PFSK-1 (cell line): ENCODE results near the gene SCN2B.

Experiments
- FOXP2 ChIP-seq: optimal IDR thresholded peaks from 2 replicates; pipeline ENCODE3; 2011; ENCODE audit warnings: borderline replicate concordance, control low read depth, inconsistent platforms; ENCODE audit not compliant: insufficient read depth; ENCODE audit errors: extremely low read length, extremely low read depth
- POLR2AphosphoS5 ChIP-seq: IDR thresholded peaks from 2 replicates; pipeline ENCODE4 v1.6.1; 2012; ENCODE audit warnings: low read depth, mild to moderate bottlenecking, control low read depth, low read length, moderate library complexity
- SIN3A ChIP-seq: IDR thresholded peaks from 2 replicates; pipeline ENCODE4 v1.6.1; 2012; ENCODE audit warnings: mild to moderate bottlenecking, low read length, moderate library complexity, borderline replicate concordance; ENCODE audit not compliant: insufficient read depth
- TAF1 ChIP-seq: IDR thresholded peaks from 2 replicates; pipeline ENCODE4 v1.6.1; 2012; ENCODE audit warnings: low read length, control low read depth, borderline replicate concordance; ENCODE audit not compliant: insufficient read depth
- TF ChIP-seq, protein P1 (sequence below), 2 experiments: IDR thresholded peaks; 2 replicates each; pipeline versions ENCODE4 v1.6.1 to v1.8.0; 2011 to 2012; ENCODE audit warnings: low read depth in 2 of 2, low read length in 2 of 2, control low read depth in 1 of 2, inconsistent platforms in 1 of 2, mild to moderate bottlenecking in 1 of 2, moderate library complexity in 1 of 2; ENCODE audit not compliant: insufficient read depth in 1 of 2

SCN2B gene

DNA sequence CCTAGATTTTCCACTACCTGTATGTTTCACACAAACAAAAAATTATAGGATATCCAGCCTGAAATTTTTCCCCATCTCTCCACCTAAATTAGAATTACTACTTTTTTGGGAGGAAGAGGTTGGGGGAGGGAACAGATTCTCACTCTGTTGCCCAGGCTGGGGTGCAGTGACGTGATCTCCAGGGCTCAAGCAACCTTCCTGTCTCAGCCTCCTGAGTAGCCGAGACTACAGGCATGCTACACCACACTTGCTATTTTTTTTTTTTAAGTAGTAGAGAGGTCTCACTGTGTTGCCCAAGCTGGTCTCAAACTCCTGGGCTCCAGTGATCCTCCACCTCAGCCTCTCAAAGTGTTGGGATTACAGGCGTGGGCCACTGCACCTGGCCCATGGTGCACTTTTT, 38.8 kb upstream of the SCN2B start:
- TF ChIP-seq, protein P1, sequence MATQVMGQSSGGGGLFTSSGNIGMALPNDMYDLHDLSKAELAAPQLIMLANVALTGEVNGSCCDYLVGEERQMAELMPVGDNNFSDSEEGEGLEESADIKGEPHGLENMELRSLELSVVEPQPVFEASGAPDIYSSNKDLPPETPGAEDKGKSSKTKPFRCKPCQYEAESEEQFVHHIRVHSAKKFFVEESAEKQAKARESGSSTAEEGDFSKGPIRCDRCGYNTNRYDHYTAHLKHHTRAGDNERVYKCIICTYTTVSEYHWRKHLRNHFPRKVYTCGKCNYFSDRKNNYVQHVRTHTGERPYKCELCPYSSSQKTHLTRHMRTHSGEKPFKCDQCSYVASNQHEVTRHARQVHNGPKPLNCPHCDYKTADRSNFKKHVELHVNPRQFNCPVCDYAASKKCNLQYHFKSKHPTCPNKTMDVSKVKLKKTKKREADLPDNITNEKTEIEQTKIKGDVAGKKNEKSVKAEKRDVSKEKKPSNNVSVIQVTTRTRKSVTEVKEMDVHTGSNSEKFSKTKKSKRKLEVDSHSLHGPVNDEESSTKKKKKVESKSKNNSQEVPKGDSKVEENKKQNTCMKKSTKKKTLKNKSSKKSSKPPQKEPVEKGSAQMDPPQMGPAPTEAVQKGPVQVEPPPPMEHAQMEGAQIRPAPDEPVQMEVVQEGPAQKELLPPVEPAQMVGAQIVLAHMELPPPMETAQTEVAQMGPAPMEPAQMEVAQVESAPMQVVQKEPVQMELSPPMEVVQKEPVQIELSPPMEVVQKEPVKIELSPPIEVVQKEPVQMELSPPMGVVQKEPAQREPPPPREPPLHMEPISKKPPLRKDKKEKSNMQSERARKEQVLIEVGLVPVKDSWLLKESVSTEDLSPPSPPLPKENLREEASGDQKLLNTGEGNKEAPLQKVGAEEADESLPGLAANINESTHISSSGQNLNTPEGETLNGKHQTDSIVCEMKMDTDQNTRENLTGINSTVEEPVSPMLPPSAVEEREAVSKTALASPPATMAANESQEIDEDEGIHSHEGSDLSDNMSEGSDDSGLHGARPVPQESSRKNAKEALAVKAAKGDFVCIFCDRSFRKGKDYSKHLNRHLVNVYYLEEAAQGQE (IDR thresholded peaks at IDR 0.05; ENCODE audit: insufficient read depth in 1 of 2, low read depth in 2 of 2, low read length in 2 of 2), result no peak
- no peak for TF ChIP-seq POLR2AphosphoS5
- no peak for TF ChIP-seq SIN3A
- TF ChIP-seq FOXP2, result no peak
- no peak for TF ChIP-seq TAF1

DNA sequence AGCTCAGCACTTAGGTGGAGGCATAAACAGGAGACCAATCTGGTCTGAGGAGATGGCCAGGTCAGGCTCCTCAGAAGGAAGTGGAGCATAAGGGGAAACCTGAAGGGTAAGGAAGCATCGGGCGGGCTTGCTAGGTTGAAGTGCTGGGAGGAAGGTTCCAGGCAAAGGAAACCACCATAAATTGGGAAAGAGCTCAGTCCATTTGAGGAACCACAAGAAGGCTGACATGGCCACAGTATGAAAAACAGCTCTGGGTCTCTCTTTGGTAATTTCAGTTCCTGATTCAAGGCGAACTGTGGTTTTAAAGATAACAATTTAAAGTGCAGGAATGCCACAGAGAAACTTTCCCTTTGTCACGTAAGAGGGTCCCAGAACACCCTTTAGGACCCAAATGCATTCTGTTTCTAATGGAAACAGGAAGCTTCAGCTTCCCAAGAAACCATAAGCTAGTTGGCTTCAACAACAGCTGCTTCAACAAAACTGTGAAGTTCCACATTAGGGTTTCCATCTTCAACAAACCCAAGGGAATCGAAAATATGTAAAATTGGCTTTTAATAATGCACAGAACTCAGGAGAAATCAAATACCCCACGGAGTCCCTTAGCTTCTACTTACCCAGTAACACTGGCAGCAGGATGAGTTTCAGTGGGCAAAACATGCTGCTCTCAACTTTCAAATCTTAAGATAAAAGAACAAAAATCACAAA, 37.9 kb upstream of the SCN2B start:
- TF ChIP-seq, protein P1 (IDR thresholded peaks at IDR 0.05; ENCODE audit: insufficient read depth in 1 of 2, low read depth in 2 of 2, low read length in 2 of 2), result no peak
- TF ChIP-seq SIN3A (no peak), FOXP2 (no peak), TAF1 (no peak), POLR2AphosphoS5 (no peak)

DNA sequence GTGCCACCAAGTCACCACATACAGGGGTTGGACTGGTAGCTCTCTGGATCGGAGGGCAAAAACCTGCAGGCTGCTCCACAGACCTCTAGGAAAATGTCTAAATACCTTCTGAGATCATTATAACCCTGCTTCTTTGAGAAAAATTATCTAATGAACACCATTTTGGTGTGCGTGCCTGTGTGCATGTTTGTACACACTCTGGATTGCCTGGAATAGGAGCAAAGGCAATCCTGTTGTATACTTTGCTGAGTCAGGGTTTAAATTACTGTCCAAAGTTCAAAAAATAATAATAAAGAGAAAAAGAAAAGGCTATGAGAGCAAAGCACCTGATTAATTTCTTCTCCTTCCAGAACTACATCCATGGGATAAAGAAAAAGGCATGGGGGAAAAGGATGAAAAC, 37.3 kb upstream of the SCN2B start:
- TF ChIP-seq SIN3A (no peak), POLR2AphosphoS5 (no peak), TAF1 (no peak), FOXP2 (no peak)
- TF ChIP-seq, protein P1 (IDR thresholded peaks at IDR 0.05; ENCODE audit: insufficient read depth in 1 of 2, low read depth in 2 of 2, low read length in 2 of 2), result no peak

DNA sequence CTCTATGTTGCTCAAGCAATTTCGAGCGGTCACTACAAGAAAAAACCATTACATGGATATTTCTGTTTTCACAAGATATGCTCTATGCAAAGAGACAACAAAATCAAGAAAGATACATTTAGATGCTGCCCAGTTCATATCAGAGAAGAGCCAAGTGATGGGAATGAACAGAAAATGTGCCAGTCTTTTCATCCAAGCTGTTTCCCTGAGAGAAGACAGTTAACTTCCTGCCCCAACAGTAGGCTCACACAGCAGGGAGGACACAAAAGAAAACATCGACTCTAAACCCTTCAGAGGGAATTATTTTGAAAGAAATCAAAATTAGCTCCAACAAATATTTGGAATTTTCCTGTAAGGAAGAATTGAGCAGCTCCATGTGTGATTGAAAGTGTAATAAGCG, 36.8 kb upstream of the SCN2B start:
- TF ChIP-seq, protein P1 (IDR thresholded peaks at IDR 0.05; ENCODE audit: insufficient read depth in 1 of 2, low read depth in 2 of 2, low read length in 2 of 2), result no peak
- no peak for TF ChIP-seq SIN3A
- no peak for TF ChIP-seq FOXP2
- no peak for TF ChIP-seq POLR2AphosphoS5
- TF ChIP-seq TAF1, result no peak

DNA sequence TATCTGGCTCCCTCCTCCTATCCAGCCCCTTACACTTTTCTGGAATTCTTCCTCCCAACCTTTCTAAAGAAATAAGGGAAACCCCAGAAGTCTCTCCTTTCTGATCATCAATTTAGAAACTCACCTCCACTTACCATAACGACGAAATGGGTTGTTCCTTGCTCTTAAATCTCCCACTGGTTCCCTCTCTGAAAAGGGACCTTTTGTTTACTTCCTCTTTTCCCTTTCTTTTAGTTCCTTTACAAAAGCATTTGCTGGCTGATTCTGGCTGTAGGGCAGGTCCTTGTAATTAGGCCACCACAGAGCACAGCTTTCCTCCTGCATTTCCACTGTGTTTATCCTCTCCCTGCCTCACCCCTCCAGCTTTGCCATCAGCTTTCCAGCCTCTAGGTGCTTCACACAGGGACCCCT, 36.3 kb upstream of the SCN2B start:
- TF ChIP-seq TAF1 (no peak), SIN3A (no peak), FOXP2 (no peak), POLR2AphosphoS5 (no peak)
- TF ChIP-seq, protein P1 (IDR thresholded peaks at IDR 0.05; ENCODE audit: insufficient read depth in 1 of 2, low read depth in 2 of 2, low read length in 2 of 2), result no peak
